ENCODE results near the gene SLC12A8.

DNA sequence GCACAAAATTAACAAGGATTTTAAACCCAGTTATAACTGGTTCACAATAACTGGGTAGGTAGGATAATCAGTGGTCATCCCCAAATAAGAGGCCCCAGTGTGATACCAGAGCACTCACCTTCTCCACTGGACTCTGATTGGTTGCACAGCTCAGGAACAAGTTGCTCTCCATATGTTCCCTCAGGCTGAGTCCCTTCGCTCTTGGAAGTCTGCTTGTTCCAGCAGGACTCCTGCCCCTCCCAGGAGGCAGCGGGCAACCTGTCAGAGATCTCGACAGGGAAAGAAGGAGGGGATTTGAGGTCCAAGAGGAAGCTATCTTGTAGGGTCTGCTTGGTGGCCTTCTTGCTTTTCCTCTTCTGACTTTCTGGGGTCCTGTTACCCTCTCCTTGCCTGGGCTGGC lies 105.2 kb downstream of the SLC12A8 start:
- TF ChIP-seq POLR2A (IDR thresholded peaks at IDR 0.05) (no peak), POLR2AphosphoS5 (IDR thresholded peaks at IDR 0.05) (no peak)
